Activated naive CD4-positive, alpha-beta T cell treated with anti-CD3 and anti-CD28 coated beads for 36 hours (primary cell): ENCODE measurements around the gene CLEC5A. TPM values are rescaled to one million over a fixed set of nuclear protein-coding genes. Genes with fewer than 3 reads are reported as not detected.

Experiments used
- CTCF ChIA-PET: fragments of 350-600 bp; sonication (Branson Sonifier 250); formaldehyde crosslinking; loops from one replicate; lab custom pipeline; 2021; ENCODE audit warnings: antibody characterized with exemption; lab: Charles Lee
- DNase-seq: peaks from one replicate; pipeline ENCODE4 v3.0.0-alpha.2; 2020
- H3K27ac Mint-ChIP-seq: one replicate; pipeline ENCODE4 v1.8.0; 2021; ENCODE audit warnings: mild to moderate bottlenecking, mixed read lengths
- H3K27me3 Mint-ChIP-seq: one replicate; pipeline ENCODE4 v1.8.0; 2021; ENCODE audit warnings: low read depth, mixed read lengths
- H3K36me3 Mint-ChIP-seq: one replicate; pipeline ENCODE4 v1.8.0; 2021; ENCODE audit warnings: low read depth, mixed read lengths
- H3K4me1 Mint-ChIP-seq: one replicate; pipeline ENCODE4 v1.8.0; 2021; ENCODE audit warnings: low read depth, mixed read lengths
- H3K4me3 Mint-ChIP-seq: one replicate; pipeline ENCODE4 v1.8.0; 2021; ENCODE audit warnings: mild to moderate bottlenecking, moderate library complexity, mixed read lengths
- H3K9me3 Mint-ChIP-seq: one replicate; pipeline ENCODE4 v1.8.0; 2021; ENCODE audit warnings: mixed read lengths
- intact Hi-C: fragments of 100-400 bp; cut with micrococcal nuclease; formaldehyde crosslinking; loops from one replicate; pipeline ENCODE4 v1.15.1; 2023
- total RNA-seq, 2 experiments: library from RNA; stranded (reverse); gene quantifications; one replicate each; pipeline ENCODE4 v1.2.3, GENCODE V29; 2021

CLEC5A gene
- total RNA-seq, 2 experiments from 2014 or later = not detected

DNA sequence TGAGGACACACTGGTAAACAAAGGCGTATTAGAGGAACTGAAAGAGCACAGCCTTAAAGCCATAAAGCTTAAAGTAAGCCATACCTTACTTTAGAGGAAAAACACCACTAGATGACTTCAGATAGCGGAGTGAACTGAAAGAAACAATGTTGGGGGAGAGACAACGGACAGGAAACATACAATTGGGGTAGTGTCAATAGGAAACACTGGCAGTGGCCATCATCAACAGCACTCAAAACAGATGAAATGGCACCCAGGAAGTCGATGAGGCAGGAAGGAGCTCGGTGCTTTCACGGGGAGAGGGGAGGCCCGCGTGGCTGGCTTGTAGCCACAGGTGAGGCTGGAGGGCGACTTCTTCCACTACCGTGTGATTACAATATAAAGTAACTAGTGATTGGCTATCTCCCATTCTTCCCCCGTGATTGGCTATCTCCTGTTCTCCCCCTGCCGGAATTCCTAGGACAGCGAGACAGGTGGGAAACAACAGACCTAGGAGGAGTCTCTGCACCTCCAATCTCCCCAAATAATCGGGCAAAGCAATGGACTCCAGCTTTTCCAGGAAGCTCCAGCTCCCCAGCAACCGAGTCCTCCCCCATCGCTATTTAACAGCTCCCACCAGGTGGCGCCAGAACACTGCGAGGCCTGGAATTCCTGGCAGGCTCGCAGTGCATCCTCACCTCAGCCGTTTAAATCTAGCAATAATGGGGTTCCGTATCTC lies 29.2 kb upstream of the CLEC5A start:
- Mint-ChIP-seq H3K36me3 (no peaks in the 10 kb centered on the region), H3K4me3 (peak overlapping the region; percentile 76), H3K4me1 (peaks cover 18% of the 10 kb centered on the region), H3K27ac (peak overlapping the region; percentile 28), H3K27me3 (no peaks in the 10 kb centered on the region), H3K9me3 (no peaks in the 10 kb centered on the region)
- DNase-seq = peak; percentile 88
- CTCF ChIA-PET = interaction anchor here (0.6 to 5.1 kb wide), 41 partner anchors 11 to 437 kb away, joined by 3 to 41 read pairs (median 4); partner anchors contain the start of genes MGAM2 and PRSS37
- intact Hi-C loops = loop anchor here (1.0 to 10.0 kb wide), 11 partner anchors 213 to 1239 kb away; no protein-coding TSS in a partner anchor

- no peak overlapping the region for H3K4me3 Mint-ChIP-seq
- intact Hi-C loops = loop anchor here (5.0 to 10.0 kb wide), 8 partner anchors 218 to 1240 kb away; no protein-coding TSS in a partner anchor
- peak; percentile 46 for DNase-seq
These were observed 28.1 kb upstream of the CLEC5A start for GRCh38 chr7:141974831-141975230.

DNA sequence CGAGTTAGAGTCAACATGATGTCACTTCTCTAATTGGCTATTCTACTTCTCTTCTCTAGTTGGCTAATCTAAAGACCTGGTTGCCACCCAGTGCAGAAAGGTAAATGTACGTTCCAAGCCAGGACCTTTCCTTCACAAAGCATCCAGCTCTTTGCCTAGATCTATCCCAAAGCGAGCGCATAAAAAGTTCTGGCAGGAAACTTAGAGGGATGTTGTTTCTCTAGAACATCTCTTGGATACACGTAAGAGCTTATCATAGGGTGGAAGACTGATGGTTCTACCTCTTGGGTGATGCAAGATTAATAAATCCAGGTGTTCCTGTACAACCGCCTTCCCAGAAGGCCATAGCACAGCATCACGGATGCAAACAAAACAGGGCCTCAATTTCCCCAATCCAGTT lies 26.9 kb upstream of the CLEC5A start, which contains the start of gene TAS2R38:
TSS of gene TAS2R38 (minus strand) at position 101 of the 400 bp plus-strand sequence. CDS start at position 17, 84 bp downstream.
- Mint-ChIP-seq H3K36me3 (no peaks in the 10 kb centered on the region), H3K27ac (no peak within 1 kb of the TSS), H3K27me3 (no peaks in the 10 kb centered on the region), H3K4me3 (no peak within 1 kb of the TSS), H3K9me3 (no peaks in the 10 kb centered on the region), H3K4me1 (peaks cover 11% of the 10 kb centered on the region)
- CTCF ChIA-PET = interaction anchor here (5.1 kb wide), 1 partner anchor 331 kb away, joined by 41 read pairs; no protein-coding TSS in a partner anchor
- DNase-seq = no peak
- intact Hi-C loops = loop anchor here (10.0 kb wide), 2 partner anchors 511 to 1241 kb away; no protein-coding TSS in a partner anchor

More at GRCh38 chr7:141974831-141975230, 28.1 kb upstream of the CLEC5A start:
- Mint-ChIP-seq H3K4me1 (peaks cover 16% of the 10 kb centered on the region), H3K36me3 (no peaks in the 10 kb centered on the region), H3K27ac (no peak overlapping the region), H3K27me3 (no peaks in the 10 kb centered on the region), H3K9me3 (no peaks in the 10 kb centered on the region)
- CTCF ChIA-PET = interaction anchor here (0.6 to 5.1 kb wide), 10 partner anchors 10 to 425 kb away, joined by 3 to 41 read pairs (median 3); partner anchors contain the start of gene MGAM2

DNA sequence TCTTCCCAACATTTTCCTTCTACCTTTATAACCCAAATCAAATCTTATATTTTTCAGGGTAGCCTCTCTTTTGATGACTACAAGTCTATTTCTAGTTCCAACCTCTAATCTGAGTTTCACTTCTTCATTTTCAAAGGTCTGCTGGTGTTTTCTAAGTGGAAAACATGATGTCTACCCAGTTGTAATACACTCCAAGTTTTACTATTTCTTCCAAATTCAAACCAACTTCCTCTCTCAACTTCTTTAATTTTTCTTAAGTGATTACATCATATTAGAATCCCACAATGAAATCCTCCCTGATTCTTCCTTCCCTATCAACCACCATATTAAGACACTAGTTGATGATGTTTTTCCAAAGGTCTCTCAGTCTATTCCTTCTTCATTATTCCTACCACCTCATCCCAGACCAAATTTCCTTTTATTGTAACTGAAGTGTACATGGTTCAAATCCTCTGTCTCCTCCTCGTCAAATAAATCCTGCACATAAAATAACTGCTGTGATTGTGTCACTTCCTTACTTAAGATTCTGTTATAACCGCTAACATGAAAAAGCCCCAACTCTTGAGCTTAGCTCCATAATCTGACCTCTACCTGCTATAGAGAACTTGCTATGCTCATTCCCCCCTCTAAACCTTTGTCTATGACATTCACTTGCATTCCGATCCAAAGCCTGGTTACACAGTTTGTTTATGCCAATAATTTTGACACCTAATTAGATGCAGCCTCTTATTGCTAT lies 14.1 kb upstream of the CLEC5A start:
- peaks cover 3% of the 10 kb centered on the region for H3K27me3 Mint-ChIP-seq
- H3K9me3 Mint-ChIP-seq = no peaks in the 10 kb centered on the region
- no peaks in the 10 kb centered on the region for H3K36me3 Mint-ChIP-seq
- H3K4me3 Mint-ChIP-seq = no peak overlapping the region
- DNase-seq = no peak
- intact Hi-C loops = no loop called here
- H3K27ac Mint-ChIP-seq = no peak overlapping the region
- CTCF ChIA-PET = interaction anchor here (0.7 kb wide), 1 partner anchor 398 kb away, joined by 3 read pairs; no protein-coding TSS in a partner anchor
- H3K4me1 Mint-ChIP-seq = no peaks in the 10 kb centered on the region

GRCh38 chr7:141956084-141956483 lies 9.3 kb upstream of the CLEC5A start:
- no peaks in the 10 kb centered on the region for H3K27me3 Mint-ChIP-seq
- CTCF ChIA-PET = no interaction called here
- no peak overlapping the region for H3K4me3 Mint-ChIP-seq
- no peak for DNase-seq
- H3K9me3 Mint-ChIP-seq = no peaks in the 10 kb centered on the region
- no peaks in the 10 kb centered on the region for H3K4me1 Mint-ChIP-seq
- no peak overlapping the region for H3K27ac Mint-ChIP-seq
- H3K36me3 Mint-ChIP-seq = no peaks in the 10 kb centered on the region
- intact Hi-C loops = no loop called here

DNA sequence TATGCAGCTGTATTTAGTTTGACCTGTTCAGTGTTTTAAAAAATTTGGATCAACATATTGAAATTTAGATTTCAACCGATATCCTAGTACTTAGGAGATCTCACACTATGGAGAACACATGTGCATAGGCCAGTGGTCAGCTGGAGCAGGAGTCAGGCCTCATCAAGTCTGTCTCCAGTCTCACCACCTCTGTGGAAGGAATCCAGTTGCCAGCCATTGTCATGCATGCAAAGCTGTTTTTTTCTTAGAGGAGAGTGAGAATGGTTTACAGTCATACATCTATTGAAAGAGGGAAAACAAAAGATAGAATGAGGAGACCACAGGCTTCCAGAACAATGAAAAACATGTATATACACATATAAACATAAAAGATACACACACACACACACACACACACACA lies 7.6 kb upstream of the CLEC5A start:
- no peak overlapping the region for H3K27ac Mint-ChIP-seq
- H3K4me3 Mint-ChIP-seq = no peak overlapping the region
- CTCF ChIA-PET = no interaction called here
- no peak for DNase-seq
- H3K36me3 Mint-ChIP-seq = no peaks in the 10 kb centered on the region
- no peaks in the 10 kb centered on the region for H3K27me3 Mint-ChIP-seq
- no peaks in the 10 kb centered on the region for H3K9me3 Mint-ChIP-seq
- H3K4me1 Mint-ChIP-seq = no peaks in the 10 kb centered on the region
- intact Hi-C loops = no loop called here

DNA sequence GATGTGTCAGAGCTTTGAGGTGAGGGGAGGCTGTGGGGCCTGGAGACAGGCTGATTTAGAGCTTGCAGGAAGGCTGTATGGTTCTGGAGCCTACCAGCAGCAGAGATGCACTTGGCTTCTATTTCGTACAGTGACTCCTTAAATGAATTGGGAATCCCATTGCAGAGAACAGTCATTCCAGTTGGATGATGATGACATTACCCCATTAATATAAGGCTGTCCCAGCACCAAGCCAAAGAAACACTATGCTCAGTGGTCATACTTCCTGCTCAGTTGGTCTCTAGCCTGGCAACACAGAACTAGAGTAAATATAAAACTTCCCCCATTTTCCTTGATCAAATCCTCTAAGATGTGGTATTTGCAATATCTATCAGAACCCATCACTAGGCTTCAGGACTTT lies 5.7 kb upstream of the CLEC5A start:
- Mint-ChIP-seq H3K4me1 (no peaks in the 10 kb centered on the region), H3K27me3 (peaks cover 2% of the 10 kb centered on the region), H3K36me3 (no peaks in the 10 kb centered on the region), H3K4me3 (no peak overlapping the region), H3K27ac (no peak overlapping the region), H3K9me3 (no peaks in the 10 kb centered on the region)
- CTCF ChIA-PET = no interaction called here
- no peak for DNase-seq
- intact Hi-C loops = no loop called here

DNA sequence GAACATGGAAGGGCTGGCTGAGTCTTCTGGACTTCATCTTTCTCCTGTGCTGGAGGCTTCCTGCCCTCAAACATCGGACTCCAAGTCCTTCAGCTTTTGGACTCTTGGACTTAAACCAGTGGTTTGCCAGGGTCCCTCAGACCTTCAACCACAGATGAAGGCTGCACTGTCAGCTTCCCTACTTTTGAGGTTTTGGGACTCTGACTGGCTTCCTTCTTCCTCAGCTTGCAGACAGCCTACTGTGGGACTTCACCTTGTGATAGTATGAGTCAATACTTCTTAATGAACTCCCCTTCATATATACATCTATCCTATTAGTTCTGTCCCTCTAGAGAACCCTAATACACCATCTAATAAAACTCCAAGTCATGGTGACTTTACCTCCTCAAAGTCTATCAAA lies 4.0 kb upstream of the CLEC5A start:
- intact Hi-C loops = no loop called here
- CTCF ChIA-PET = interaction anchor here (0.6 to 1.4 kb wide), 2 partner anchors 25 to 245 kb away, joined by 3 to 5 read pairs; no protein-coding TSS in a partner anchor
- H3K4me3 Mint-ChIP-seq = no peak overlapping the region
- H3K9me3 Mint-ChIP-seq = no peaks in the 10 kb centered on the region
- H3K4me1 Mint-ChIP-seq = no peaks in the 10 kb centered on the region
- H3K27ac Mint-ChIP-seq = no peak overlapping the region
- DNase-seq = no peak
- H3K36me3 Mint-ChIP-seq = no peaks in the 10 kb centered on the region
- peaks cover 2% of the 10 kb centered on the region for H3K27me3 Mint-ChIP-seq

DNA sequence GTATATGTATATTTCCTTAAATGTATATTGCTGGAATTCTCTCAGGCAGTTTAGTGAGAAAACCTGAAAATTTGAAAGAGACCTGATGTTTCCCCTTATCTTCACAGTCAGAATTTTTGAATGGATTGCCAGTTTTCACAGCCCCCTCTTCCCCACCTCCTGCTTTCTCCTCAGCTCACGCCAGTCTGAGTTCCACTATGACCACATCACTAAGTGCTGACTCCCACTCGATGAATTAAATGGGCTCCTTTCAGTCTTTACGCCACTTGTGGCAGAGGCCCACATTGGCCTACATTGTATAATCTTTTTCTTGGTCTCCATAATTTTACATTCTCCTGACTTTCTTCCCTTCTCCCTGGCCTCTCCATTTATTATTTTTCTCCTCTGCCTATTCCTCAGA lies 3.1 kb upstream of the CLEC5A start:
- no peak for DNase-seq
- Mint-ChIP-seq H3K4me1 (peaks cover 8% of the 10 kb centered on the region), H3K27ac (no peak overlapping the region), H3K4me3 (no peak overlapping the region), H3K27me3 (peaks cover 2% of the 10 kb centered on the region), H3K9me3 (no peaks in the 10 kb centered on the region), H3K36me3 (no peaks in the 10 kb centered on the region)
- intact Hi-C loops = no loop called here
- CTCF ChIA-PET = interaction anchor here (1.4 kb wide), 1 partner anchor 26 kb away, joined by 5 read pairs; no protein-coding TSS in a partner anchor

DNA sequence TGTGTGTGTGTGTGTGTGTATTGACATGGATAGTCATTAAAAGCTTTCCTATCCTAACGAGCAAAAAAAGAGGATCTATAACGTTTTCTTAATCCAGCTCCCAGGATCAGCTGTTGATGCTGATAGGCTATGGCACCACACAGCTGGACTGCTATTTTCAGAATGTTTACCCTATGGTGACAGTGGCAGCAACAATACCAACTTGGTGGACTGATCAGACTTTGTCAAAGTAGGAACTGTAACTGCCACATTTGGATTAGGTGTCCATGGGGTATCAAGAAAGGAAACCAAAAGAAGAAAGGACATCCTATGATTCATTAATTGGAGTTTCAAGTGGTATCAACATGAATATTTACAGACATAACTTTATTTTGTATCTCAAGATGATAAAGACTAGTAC lies 2.7 kb upstream of the CLEC5A start:
- H3K4me3 Mint-ChIP-seq = no peak overlapping the region
- H3K36me3 Mint-ChIP-seq = no peaks in the 10 kb centered on the region
- CTCF ChIA-PET = no interaction called here

GRCh38 chr7:141949021-141949420 lies 2.2 kb upstream of the CLEC5A start:
- H3K36me3 Mint-ChIP-seq = no peaks in the 10 kb centered on the region
- intact Hi-C loops = no loop called here
- peaks cover 8% of the 10 kb centered on the region for H3K4me1 Mint-ChIP-seq
- no peak overlapping the region for H3K4me3 Mint-ChIP-seq
- peaks cover 2% of the 10 kb centered on the region for H3K27me3 Mint-ChIP-seq
- DNase-seq = no peak
- CTCF ChIA-PET = no interaction called here
- no peaks in the 10 kb centered on the region for H3K9me3 Mint-ChIP-seq
- no peak overlapping the region for H3K27ac Mint-ChIP-seq

More for the DNA sequence above, 2.7 kb upstream of the CLEC5A start:
- peaks cover 8% of the 10 kb centered on the region for H3K4me1 Mint-ChIP-seq
- no peak overlapping the region for H3K27ac Mint-ChIP-seq
- peaks cover 2% of the 10 kb centered on the region for H3K27me3 Mint-ChIP-seq
- DNase-seq = no peak
- H3K9me3 Mint-ChIP-seq = no peaks in the 10 kb centered on the region
- intact Hi-C loops = no loop called here

- Mint-ChIP-seq H3K36me3 (peaks cover 4% of the 10 kb centered on the region), H3K4me3 (no peak overlapping the region), H3K27ac (no peak overlapping the region), H3K27me3 (peaks cover 2% of the 10 kb centered on the region), H3K4me1 (peaks cover 8% of the 10 kb centered on the region), H3K9me3 (peaks cover 15% of the 10 kb centered on the region)
- DNase-seq = peak; percentile 63
- intact Hi-C loops = no loop called here
- CTCF ChIA-PET = interaction anchor here (0.8 to 1.5 kb wide), 2 partner anchors 29 to 31 kb away, joined by 3 read pairs; no protein-coding TSS in a partner anchor
These were observed 1.4 kb downstream of the CLEC5A start for GRCh38 chr7:141945356-141945755.
